ENCODE measurements around the gene ERRFI1.

- no peak for TF ChIP-seq CTCF (conservative IDR thresholded peaks at IDR 0.05)
- no peak for TF ChIP-seq ZFX (IDR thresholded peaks at IDR 0.05)
These were observed 23.7 kb downstream of the ERRFI1 start for GRCh38 chr1:8002329-8002910.

All from C4-2B (cell line).